CD4-positive, alpha-beta T cell treated with Interferon gamma for 1 hour (primary cell): ENCODE data around the gene CES2.

Experiments used
- DNase-seq: peaks from one replicate; pipeline ENCODE4 v3.0.0-alpha.2; 2020

CES2 gene

GRCh38 chr16:66902648-66903543 is 32.4 kb upstream of the CES2 start:
- DNase-seq, result no peak

- DNase-seq, result no peak
Measured at GRCh38 chr16:66903544-66904427, 31.5 kb upstream of the CES2 start.

GRCh38 chr16:66904428-66904845 is 30.9 kb upstream of the CES2 start:
- no peak for DNase-seq

GRCh38 chr16:66904846-66905632 is 30.3 kb upstream of the CES2 start:
- DNase-seq, result no peak

- DNase-seq, result peak; percentile 26
Measured at GRCh38 chr16:66905633-66906539, 29.4 kb upstream of the CES2 start.

DNA sequence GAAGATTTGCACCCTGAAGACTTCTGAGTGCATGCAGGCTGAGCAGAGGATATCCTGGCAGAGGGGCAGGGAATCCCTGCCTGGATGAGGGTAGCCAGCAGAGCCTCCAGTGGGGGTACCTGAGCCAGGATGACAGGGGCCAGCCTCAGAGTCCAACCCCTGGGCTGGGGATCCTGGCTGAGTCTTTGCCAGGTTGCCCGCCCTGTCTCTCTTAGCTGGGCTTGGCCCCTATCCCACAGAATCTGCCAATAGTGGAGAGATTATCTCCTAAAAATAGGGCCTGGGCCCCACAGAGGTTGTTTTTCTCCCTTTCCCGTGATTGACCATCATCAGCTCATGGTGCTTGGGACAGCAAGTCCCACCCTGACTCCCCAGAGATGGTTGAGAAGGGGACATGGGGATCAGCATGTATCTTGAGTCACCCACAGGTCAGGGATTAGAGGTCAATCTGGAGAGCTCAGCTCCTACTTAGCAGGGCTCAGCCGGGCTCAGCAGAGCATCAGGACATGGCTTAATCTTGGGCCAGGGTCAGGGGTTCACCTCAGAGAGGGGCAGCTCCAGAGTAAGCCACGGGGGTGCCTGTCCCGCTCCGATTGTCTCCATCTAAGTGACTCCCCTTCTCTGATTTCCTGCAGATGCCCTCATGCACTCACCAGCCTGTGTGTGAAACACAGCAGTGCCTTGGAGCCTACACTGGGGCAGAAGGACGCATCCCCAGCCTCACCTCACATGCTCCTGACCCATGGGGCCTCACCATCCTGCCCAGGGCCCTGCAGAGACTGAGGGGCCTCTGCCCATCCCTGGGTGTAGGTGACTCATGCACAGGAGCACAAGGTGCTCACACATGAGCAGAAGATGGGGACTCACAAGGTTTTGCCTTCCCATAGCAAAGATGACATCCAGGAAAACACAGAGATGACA is 28.1 kb upstream of the CES2 start:
- no peak for DNase-seq

GRCh38 chr16:66908116-66908515 is 27.2 kb upstream of the CES2 start:
- DNase-seq, result no peak

GRCh38 chr16:66908762-66909559 is 26.4 kb upstream of the CES2 start:
- DNase-seq, result no peak

DNA sequence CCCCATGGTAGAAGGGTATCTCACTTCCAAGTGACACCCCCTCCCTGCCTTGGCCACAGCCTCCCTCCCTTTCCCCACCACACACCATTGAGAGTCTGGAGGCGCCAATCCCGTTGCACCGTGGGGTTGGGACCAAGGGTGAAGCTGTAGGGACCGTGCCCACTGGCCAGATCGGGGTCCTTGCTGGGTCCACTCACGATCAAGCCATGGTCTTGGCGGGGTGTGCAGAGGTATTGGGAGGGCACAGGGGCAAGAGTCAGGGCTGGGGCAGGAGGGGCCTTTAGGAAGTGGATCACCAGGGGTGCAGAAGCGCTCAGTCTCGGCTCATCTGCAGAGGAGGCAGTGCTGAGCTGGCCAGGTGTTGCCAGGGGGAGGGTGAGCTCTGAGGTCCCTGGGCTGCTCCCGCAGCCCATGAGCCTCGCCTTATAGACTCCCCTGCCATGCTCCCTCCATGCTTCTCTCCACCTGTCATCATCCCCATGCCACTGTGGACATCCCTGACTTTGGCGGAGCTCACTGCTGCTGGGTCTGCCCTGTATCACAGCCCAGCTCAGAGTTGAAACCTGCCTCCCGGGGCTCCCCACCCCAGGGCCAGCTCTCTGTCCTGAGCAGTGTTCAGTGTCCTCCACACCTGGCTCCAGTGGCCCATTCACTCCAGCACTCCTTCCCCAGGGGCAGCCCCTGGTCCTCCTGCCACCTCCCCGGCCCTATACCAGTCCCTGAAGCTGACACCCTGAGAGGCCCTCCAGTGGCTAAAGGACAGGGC is 25.0 kb upstream of the CES2 start:
- no peak for DNase-seq

- no peak for DNase-seq
Measured at GRCh38 chr16:66911112-66911511, 24.2 kb upstream of the CES2 start.

GRCh38 chr16:66911801-66912200 is 23.5 kb upstream of the CES2 start:
- DNase-seq, result no peak

DNA sequence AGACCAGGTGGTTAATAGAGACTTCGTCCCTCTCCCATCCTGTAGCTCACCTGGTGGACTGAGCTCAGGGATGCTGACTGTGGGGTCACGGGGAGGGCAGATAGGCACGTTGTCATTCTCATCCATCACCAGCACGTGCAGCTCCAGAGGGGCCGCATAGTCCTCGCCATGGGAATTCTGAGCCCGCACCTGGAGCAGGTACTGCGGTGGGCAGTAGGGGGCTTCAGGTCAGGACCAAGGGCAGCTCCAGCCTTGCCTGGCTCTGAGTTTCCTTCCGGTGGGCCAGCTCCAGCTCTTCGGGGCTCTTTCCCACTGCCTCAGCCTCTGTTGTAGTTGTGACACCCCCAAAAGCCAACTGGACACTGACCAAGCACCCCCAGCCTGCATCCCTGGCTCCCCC is 22.2 kb upstream of the CES2 start:
- no peak for DNase-seq

GRCh38 chr16:66913711-66914110 is 21.6 kb upstream of the CES2 start:
- DNase-seq, result no peak

DNA sequence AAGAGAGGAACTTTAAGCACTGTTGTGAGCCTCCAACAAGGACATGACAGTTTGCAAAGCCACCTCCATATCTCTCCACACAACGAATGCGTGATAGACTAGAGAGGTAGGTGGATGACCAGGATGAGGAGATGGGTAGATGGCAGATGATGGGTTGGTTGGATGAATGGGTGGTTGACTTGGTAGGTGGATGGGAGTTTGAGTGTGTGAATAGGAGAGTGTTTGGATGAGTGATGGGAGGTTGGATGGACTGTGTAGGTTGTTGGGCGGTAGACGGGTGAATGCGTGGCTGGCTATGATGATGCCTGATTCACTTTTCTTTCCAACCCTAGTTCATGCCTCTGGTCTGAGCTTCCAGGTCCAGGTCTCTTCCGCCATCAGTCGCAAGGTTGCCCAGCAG is 20.8 kb upstream of the CES2 start:
- no peak for DNase-seq

DNA sequence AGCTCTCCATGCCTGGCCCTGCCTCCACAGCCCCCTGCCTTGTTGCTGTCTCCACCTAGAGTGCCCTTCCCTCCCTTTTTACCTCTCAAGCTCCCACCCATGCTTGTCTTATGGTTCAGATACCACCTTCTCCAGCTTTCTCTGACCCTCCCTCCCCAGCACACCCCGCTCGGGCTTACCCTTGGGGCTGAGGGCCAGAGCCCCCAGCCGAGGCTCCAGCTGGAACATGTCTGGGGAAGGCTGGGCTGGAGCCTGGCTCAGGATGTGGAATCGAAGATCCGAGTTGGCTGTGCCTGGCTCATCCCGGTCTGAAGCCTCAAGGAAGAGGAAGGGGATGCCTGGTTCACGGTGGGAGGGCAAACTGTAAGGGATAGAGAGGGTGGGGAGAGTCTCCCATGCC is 20.3 kb upstream of the CES2 start:
- no peak for DNase-seq

- no peak for DNase-seq
Measured at GRCh38 chr16:66916518-66916917, 18.8 kb upstream of the CES2 start.

- no peak for DNase-seq
Measured at GRCh38 chr16:66917741-66918140, 17.6 kb upstream of the CES2 start.

DNA sequence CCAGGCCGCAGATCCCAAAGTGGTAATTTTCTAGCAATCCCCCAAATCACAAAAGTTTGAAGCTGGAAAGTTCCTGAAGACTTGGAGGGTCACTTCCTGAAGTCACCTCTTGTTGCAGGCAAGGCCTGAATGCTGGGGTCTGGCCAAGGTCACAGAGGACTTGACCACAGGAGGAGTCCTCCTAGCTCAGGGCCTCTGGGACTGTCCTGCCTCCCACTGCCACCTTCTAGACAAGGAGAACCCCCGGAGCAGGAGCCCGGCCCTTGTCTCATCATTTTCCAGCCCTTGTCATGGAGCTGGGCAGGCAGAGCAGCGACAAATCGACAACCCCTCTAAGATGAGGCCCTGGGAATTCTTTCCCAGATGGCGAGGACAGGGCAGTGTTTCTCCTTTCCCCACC is 17.0 kb upstream of the CES2 start:
- DNase-seq, result no peak
